Endothelial cell of umbilical vein (primary cell): Measurements from ENCODE around the gene LRSAM1. TPM values are rescaled to one million over a fixed set of nuclear protein-coding genes. Genes with fewer than 3 reads are reported as not detected.

ENCODE experiments used
- BruUV-seq: library from RNA; stranded (reverse); fragments of 400-500 nt; replicated peaks from 2 replicates; lab custom pipeline; 2021; lab: Mats Ljungman, UMichigan
- CTCF ChIA-PET: fragments of 300-600, 350-600 bp; sonication (Branson Sonifier 250); formaldehyde crosslinking; loops from one replicate; lab custom pipeline; 2021; ENCODE audit warnings: antibody characterized with exemption, inconsistent platforms; lab: Charles Lee
- POLR2A ChIA-PET: fragments of 300-600, 350-600 bp; sonication (Branson Sonifier 250); formaldehyde crosslinking; loops from one replicate; lab custom pipeline; 2021; ENCODE audit warnings: antibody characterized with exemption, inconsistent platforms; lab: Charles Lee
- DNase-seq: peaks from one replicate; pipeline ENCODE4 v3.0.0-alpha.2; 2011; ENCODE audit warnings: low read depth, low spot score
- FAIRE-seq: peaks from 2 replicates; lab custom pipeline; 2011; peaks lifted over from hg19 to GRCh38; lab: Jason Lieb, UNC
- H2AFZ ChIP-seq: 2 replicates; pipeline ENCODE4 v1.6.0; 2012; ENCODE audit warnings: low read depth, low read length, control low read depth, inconsistent platforms
- H3K27ac ChIP-seq: 2 replicates; pipeline ENCODE4 v1.5.1; 2011; ENCODE audit warnings: low read depth, mild to moderate bottlenecking, control low read depth, low read length, moderate library complexity; ENCODE audit not compliant: insufficient read depth
- H3K27me3 ChIP-seq, 2 experiments: 2 replicates each; pipeline versions ENCODE4 v1.6.0 to v1.6.1; 2011; ENCODE audit warnings: low read length in 2 of 2, mixed read lengths in 1 of 2; ENCODE audit not compliant: control insufficient read depth in 2 of 2, insufficient read depth in 2 of 2
- H3K36me3 ChIP-seq, 2 experiments: 2 replicates in 1 of 2; 3 replicates in 1 of 2; pipeline ENCODE4 v1.5.1; 2011; ENCODE audit warnings: low read length in 2 of 2, mild to moderate bottlenecking in 1 of 2, moderate library complexity in 1 of 2; ENCODE audit not compliant: control insufficient read depth in 2 of 2, insufficient read depth in 2 of 2; ENCODE audit errors: extremely low read depth in 1 of 2
- H3K4me1 ChIP-seq: 3 replicates; pipeline ENCODE4 v1.5.1; 2011; ENCODE audit warnings: mild to moderate bottlenecking, low read length; ENCODE audit not compliant: control insufficient read depth, insufficient read depth; ENCODE audit errors: extremely low read depth
- H3K4me2 ChIP-seq: 2 replicates; pipeline ENCODE4 v1.6.1; 2011; ENCODE audit warnings: low read length, control low read depth, mixed read lengths; ENCODE audit not compliant: insufficient read depth
- H3K4me3 ChIP-seq, 3 experiments: fragments of 200-600 bp in 1 of 3; sonication (generic), shearing (Covaris generic) in 1 of 3; replicated peaks in 1 of 3; 2 replicates each; pipeline ENCODE4 v1.5.1; 2011 to 2016; ENCODE audit warnings: control low read depth in 3 of 3, low read length in 3 of 3, mild to moderate bottlenecking in 2 of 3, inconsistent platforms in 1 of 3, low read depth in 1 of 3, moderate library complexity in 1 of 3; ENCODE audit not compliant: insufficient read depth in 1 of 3
- H3K79me2 ChIP-seq: 2 replicates; pipeline ENCODE4 v1.6.0; 2012; ENCODE audit warnings: low read length, inconsistent platforms; ENCODE audit not compliant: control insufficient read depth, insufficient read depth
- H3K9ac ChIP-seq: replicated peaks from 2 replicates; pipeline ENCODE3; 2011; ENCODE audit warnings: low read length, control low read depth; ENCODE audit not compliant: insufficient read depth; ENCODE audit errors: extremely low read depth
- H3K9me1 ChIP-seq: replicated peaks from 3 replicates; pipeline ENCODE4 v1.6.0; 2011; ENCODE audit warnings: mild to moderate bottlenecking, low read length; ENCODE audit not compliant: control insufficient read depth, insufficient read depth; ENCODE audit errors: extremely low read depth
- H3K9me3 ChIP-seq: replicated peaks from 2 replicates; pipeline ENCODE4 v1.5.1; 2012; ENCODE audit warnings: low read length, inconsistent platforms; ENCODE audit not compliant: control insufficient read depth, insufficient read depth
- H4K20me1 ChIP-seq: replicated peaks from 2 replicates; pipeline ENCODE3; 2011; ENCODE audit warnings: mild to moderate bottlenecking, low read length; ENCODE audit not compliant: control insufficient read depth, insufficient read depth; ENCODE audit errors: extremely low read depth
- CTCF ChIP-seq, 2 donors: IDR thresholded peaks; 1 replicate in 1 of 2; 2 replicates in 1 of 2; pipeline ENCODE4 v1.5.1; 2011; ENCODE audit warnings: low read length in 2 of 2, mild to moderate bottlenecking in 2 of 2, moderate library complexity in 2 of 2, control low read depth in 1 of 2, inconsistent platforms in 1 of 2, low read depth in 1 of 2; ENCODE audit not compliant: insufficient read depth in 1 of 2; ENCODE audit errors: extremely low read depth in 1 of 2
- EZH2 ChIP-seq: IDR thresholded peaks from 2 replicates; pipeline ENCODE4 v1.6.1; 2012; ENCODE audit warnings: borderline replicate concordance, low read depth, mild to moderate bottlenecking, moderate library complexity, low read length, inconsistent platforms; ENCODE audit not compliant: severe bottlenecking
- FOS ChIP-seq: IDR thresholded peaks from 2 replicates; pipeline ENCODE4 v1.6.1; 2011; ENCODE audit warnings: mild to moderate bottlenecking, low read length, moderate library complexity, borderline replicate concordance; ENCODE audit not compliant: insufficient read depth
- GATA2 ChIP-seq: IDR thresholded peaks from 2 replicates; pipeline ENCODE4 v1.7.0; 2011; ENCODE audit warnings: low read depth, mild to moderate bottlenecking, moderate library complexity, mixed read lengths, low read length; ENCODE audit not compliant: insufficient read length, insufficient read depth
- JUN ChIP-seq: IDR thresholded peaks from 2 replicates; pipeline ENCODE4 v1.6.1; 2011; ENCODE audit warnings: borderline replicate concordance, low read depth; ENCODE audit not compliant: insufficient read length, insufficient read depth
- MAX ChIP-seq: IDR thresholded peaks from 2 replicates; pipeline ENCODE4 v1.6.1; 2011; ENCODE audit not compliant: insufficient read depth, insufficient read length
- MYC ChIP-seq: IDR thresholded peaks from one replicate; pipeline ENCODE4 v1.6.1; 2011; ENCODE audit warnings: mild to moderate bottlenecking, low read depth, low read length
- POLR2A ChIP-seq: IDR thresholded peaks from 2 replicates; pipeline ENCODE4 v1.6.1; 2012; ENCODE audit warnings: low read depth, mild to moderate bottlenecking, control low read depth, low read length
- POLR2AphosphoS5 ChIP-seq: IDR thresholded peaks from 2 replicates; pipeline ENCODE4 v1.6.1; 2012; ENCODE audit warnings: low read depth, mild to moderate bottlenecking, control low read depth, low read length, moderate library complexity; ENCODE audit not compliant: insufficient read depth
- dilution Hi-C: fragments of 300-500 bp; cut with MboI; formaldehyde crosslinking; loops from one replicate; pipeline ENCODE4 v1.15.0; 2019; ENCODE audit warnings: low sequenced_read_pairs; ENCODE audit not compliant: extremely low pct_ligation_motif_present
- intact Hi-C: fragments of 100-400 bp; cut with micrococcal nuclease; formaldehyde crosslinking; loops from one replicate; pipeline ENCODE4 v1.10.0; 2022
- polyA plus RNA-seq, 4 experiments: library from polyadenylated mRNA; depleted of rRNA in 3 of 4; stranded (reverse) in 3 of 4; unstranded in 1 of 4; fragments of >200 nt; gene quantifications; 2 replicates each; pipeline versions ENCODE4 v1.2.1 to v1.2.3, GENCODE V29; 2011 to 2012; ENCODE audit warnings: missing spikeins in 1 of 4
- total RNA-seq: library from RNA; stranded (reverse); gene quantifications from 2 replicates; pipeline ENCODE4 v1.2.3, GENCODE V29; 2021

LRSAM1 gene
- total and polyA plus RNA-seq, 2 donors (not counting 3 experiments of a cell fraction or from before 2014, with no cell fraction given): 10.8 to 18.9 TPM

- Histone ChIP-seq H3K27ac (no peak overlapping the region), H3K4me3 (no peak overlapping the region), H3K9me1 (no peaks in the 10 kb centered on the region), H2AFZ (no peak overlapping the region), H3K27me3 (no peaks in the 10 kb centered on the region), H3K4me1 (peaks cover 52% of the 10 kb centered on the region), H4K20me1 (no peaks in the 10 kb centered on the region), H3K9me3 (no peaks in the 10 kb centered on the region), H3K79me2 (peaks cover 30% of the 10 kb centered on the region), H3K9ac (no peak overlapping the region), H3K36me3 (peaks cover 18 to 23% of the 10 kb centered on the region in 2 experiments), H3K4me2 (no peak overlapping the region)
- BruUV-seq: no TSS peak
- intact Hi-C loops (loop anchor here (10.0 kb wide), 1 partner anchor 390 kb away; the partner anchor contains the start of gene ST6GALNAC4), dilution Hi-C loops (no loop called here)
- FAIRE-seq: peak; percentile 67
- DNase-seq: no peak
- ChIA-PET POLR2A (no interaction called here), CTCF (interaction anchor here (2.2 to 2.6 kb wide), 3 partner anchors 15 to 63 kb away, joined by 24 to 53 read pairs (median 25); no protein-coding TSS in a partner anchor)
- TF ChIP-seq FOS: no peak
- TF ChIP-seq CTCF (IDR thresholded peaks at IDR 0.05; ENCODE audit: extremely low read depth in 1 of 2, insufficient read depth in 1 of 2, low read depth in 1 of 2, low read length in 2 of 2): no peak
- TF ChIP-seq GATA2: no peak
- no peak for TF ChIP-seq MYC
- no peak for TF ChIP-seq MAX
- no peak for TF ChIP-seq POLR2A
- TF ChIP-seq EZH2: no peak
- TF ChIP-seq JUN: no peak
- no peak for TF ChIP-seq POLR2AphosphoS5
These were observed 73.1 kb downstream of the LRSAM1 start for GRCh38 chr9:127524373-127524772.
